SK-N-SH (cell line): ENCODE data around the gene SMPD4. TPM values are rescaled to one million over a fixed set of nuclear protein-coding genes. Genes with fewer than 3 reads are reported as not detected.
A peak's percentile ranks its signal among the peaks of the same experiment; 100 is the strongest.
"Not testable (repeated sequence)": the region's sequence is repeated elsewhere in the genome, so short reads cannot be mapped to it uniquely, and the experiment has no call there.

Source experiments
- CTCF ChIA-PET: fragments of 300-600, 350-600 bp; formaldehyde crosslinking; extraction: SDS; loops from one replicate; lab custom pipeline; 2021; lab: Yijun Ruan, JAX
- POLR2A ChIA-PET: fragments of 350-600 bp; sonication (Branson Sonifier 250); formaldehyde crosslinking; extraction: SDS; loops from one replicate; lab custom pipeline; 2020; ENCODE audit warnings: antibody characterized with exemption, inconsistent platforms; lab: Yijun Ruan, JAX
- DNase-seq: peaks from one replicate; pipeline ENCODE4 v3.0.0; 2012
- H2AFZ ChIP-seq: fragments of 200-600 bp; sonication (generic); 2 replicates; pipeline ENCODE4 v1.8.1; 2016; ENCODE audit warnings: antibody characterized with exemption, mild to moderate bottlenecking, low read depth
- H3F3A ChIP-seq: fragments of 200-600 bp; sonication (generic); replicated peaks from 2 replicates; pipeline ENCODE3; 2016; ENCODE audit warnings: antibody characterized with exemption, mild to moderate bottlenecking; ENCODE audit not compliant: insufficient read depth
- H3K27ac ChIP-seq, 2 experiments: fragments of 200-500 bp in 1 of 2; fragments of 200-600 bp in 1 of 2; sonication (Bioruptor generic) in 1 of 2; sonication (generic), shearing (Covaris generic) in 1 of 2; 2 replicates each; pipeline versions ENCODE4 v1.5.1 to v1.6.1; 2014 to 2016; ENCODE audit warnings: low read depth in 2 of 2, inconsistent platforms in 1 of 2, low read length in 1 of 2, mild to moderate bottlenecking in 1 of 2, mixed read lengths in 1 of 2
- H3K27me3 ChIP-seq: fragments of 200-600 bp; sonication (generic), shearing (Covaris generic); 2 replicates; pipeline ENCODE4 v1.6.1; 2016; ENCODE audit warnings: mixed run types; ENCODE audit not compliant: insufficient read depth
- H3K36me3 ChIP-seq, 2 experiments: fragments of 200-500 bp in 1 of 2; fragments of 200-600 bp in 1 of 2; sonication (Bioruptor generic) in 1 of 2; sonication (generic) in 1 of 2; replicated peaks in 1 of 2; 2 replicates each; pipeline versions ENCODE3 to v1.5.1; 2014 to 2016; ENCODE audit warnings: low read length in 1 of 2, mild to moderate bottlenecking in 1 of 2; ENCODE audit not compliant: insufficient read depth in 2 of 2, control insufficient read depth in 1 of 2
- H3K4me1 ChIP-seq, 2 experiments: fragments of 200-500 bp in 1 of 2; fragments of 200-600 bp in 1 of 2; sonication (Bioruptor generic) in 1 of 2; sonication (generic), shearing (Covaris generic) in 1 of 2; 2 replicates each; pipeline versions ENCODE4 v1.5.1 to v1.6.1; 2014 to 2016; ENCODE audit warnings: low read depth in 1 of 2, low read length in 1 of 2, mixed run types in 1 of 2; ENCODE audit not compliant: insufficient read depth in 2 of 2, control insufficient read depth in 1 of 2
- H3K4me2 ChIP-seq: fragments of 200-600 bp; sonication (generic), shearing (Covaris generic); 2 replicates; pipeline ENCODE4 v1.6.1; 2017; ENCODE audit warnings: mixed run types
- H3K4me3 ChIP-seq, 2 experiments: fragments of 200-500 bp in 1 of 2; fragments of 200-600 bp in 1 of 2; sonication (Bioruptor generic) in 1 of 2; sonication (generic), shearing (Covaris generic) in 1 of 2; 2 replicates each; pipeline versions ENCODE4 v1.5.1 to v1.8.1; 2014 to 2016; ENCODE audit warnings: low read depth in 2 of 2, inconsistent platforms in 1 of 2, low read length in 1 of 2, mild to moderate bottlenecking in 1 of 2, mixed read lengths in 1 of 2, moderate library complexity in 1 of 2
- H3K79me2 ChIP-seq: fragments of 200-600 bp; sonication (generic); 2 replicates; pipeline ENCODE4 v1.8.1; 2017; ENCODE audit warnings: mild to moderate bottlenecking; ENCODE audit not compliant: insufficient read depth
- H3K9ac ChIP-seq: fragments of 200-600 bp; sonication (generic); 2 replicates; pipeline ENCODE4 v1.6.1; 2017; ENCODE audit warnings: mixed run types
- H3K9me2 ChIP-seq: fragments of 200-600 bp; sonication (generic); 2 replicates; pipeline ENCODE4 v1.6.1; 2017; ENCODE audit warnings: mixed run types
- H3K9me3 ChIP-seq: fragments of 200-600 bp; sonication (generic); 2 replicates; pipeline ENCODE4 v1.6.1; 2017; ENCODE audit warnings: mixed run types, mild to moderate bottlenecking, moderate library complexity
- H4K20me1 ChIP-seq: fragments of 200-600 bp; sonication (generic); 2 replicates; pipeline ENCODE4 v1.6.1; 2017; ENCODE audit warnings: mild to moderate bottlenecking, mixed run types; ENCODE audit not compliant: insufficient read depth
- CHD2 ChIP-seq: fragments of 150-350 bp; IDR thresholded peaks from 2 replicates; pipeline ENCODE4 v1.6.1; 2018; ENCODE audit warnings: low read length; ENCODE audit not compliant: partially characterized antibody
- RFX5 ChIP-seq: IDR thresholded peaks from 2 replicates; pipeline ENCODE4 v1.6.1; 2012; ENCODE audit warnings: mild to moderate bottlenecking, improper control_type of control experiment, low read length
- WGBS: methylation state at CpG from one replicate; pipeline ENCODE4 v1.1.6; 2017; ENCODE audit warnings: low lambda C conversion rate; 5-methylcytosine and 5-hydroxymethylcytosine counted together
- polyA plus RNA-seq, 3 experiments: library from polyadenylated mRNA; depleted of rRNA; stranded (reverse); fragments of >200 nt; gene quantifications; 2 replicates each; pipeline ENCODE4 v1.2.3, GENCODE V29; 2012

The SMPD4 gene
- polyA plus RNA-seq, 1 of the 3 experiments (the other 2 are of a cell fraction): 43.0 TPM

DNA sequence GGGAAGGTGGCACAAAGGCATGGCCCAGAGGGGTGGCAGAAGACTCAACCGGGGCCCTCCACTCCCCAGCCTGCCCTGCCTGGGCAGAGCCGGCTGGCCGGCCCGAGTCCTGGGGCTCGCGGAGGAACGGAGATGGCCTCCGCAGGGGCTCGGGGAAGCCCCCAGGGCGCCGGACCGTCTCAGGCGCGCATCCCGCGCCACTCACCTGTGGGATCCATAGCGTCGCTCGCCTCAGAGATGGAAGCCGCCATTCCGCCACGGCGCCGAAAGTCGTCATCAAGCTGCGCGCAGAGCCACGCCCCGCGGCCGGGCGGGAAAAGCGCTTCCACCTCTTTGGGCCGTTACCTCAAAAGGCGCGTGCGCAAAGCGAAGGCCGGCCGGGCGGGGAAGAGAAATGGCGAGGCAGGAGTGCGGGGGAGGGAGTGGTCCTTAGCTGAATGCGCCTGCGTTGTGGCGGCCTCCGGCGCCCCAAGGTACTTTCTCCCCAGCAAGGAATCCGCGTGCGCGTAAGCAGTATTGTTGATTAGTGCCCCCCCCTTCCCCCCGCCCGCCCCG lies at the start of gene SMPD4 (continued):
- TF ChIP-seq CHD2 (peak; percentile 19), RFX5 (0 out of 2 replicates have a peak, but pooled peaks have one; percentile 17)
- TF ChIP-seq, all 33 proteins: peak for 10

DNA sequence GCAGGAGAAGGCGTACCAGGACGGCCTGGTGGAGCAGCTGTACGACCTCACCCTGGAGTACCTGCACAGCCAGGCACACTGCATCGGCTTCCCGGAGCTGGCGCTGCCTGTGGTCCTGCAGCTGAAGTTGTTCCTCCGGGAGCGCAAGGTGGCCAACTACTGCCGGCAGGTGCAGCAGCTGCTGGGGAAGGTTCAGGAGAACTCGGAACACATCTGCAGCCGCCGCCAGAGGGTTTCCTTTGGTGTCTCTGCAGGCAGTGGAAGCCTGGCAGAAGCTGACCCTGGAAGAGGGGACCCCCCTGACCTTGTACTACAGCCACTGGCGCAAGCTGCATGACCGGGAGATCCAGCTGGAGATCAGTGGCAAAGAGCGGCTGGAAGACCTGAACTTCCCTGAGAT lies 49.5 kb upstream of the SMPD4 start:
- DNase-seq, H3F3A ChIP-seq, H3K4me3 ChIP-seq, H3K9me2 ChIP-seq, H3K4me1 ChIP-seq, H4K20me1 ChIP-seq, H3K27ac ChIP-seq, H3K27me3 ChIP-seq, CTCF ChIA-PET, H3K36me3 ChIP-seq, POLR2A ChIA-PET, H3K4me2 ChIP-seq, H3K79me2 ChIP-seq, H3K9ac ChIP-seq, H3K9me3 ChIP-seq, H2AFZ ChIP-seq: not testable (repeated sequence)
- WGBS: 60% methylated on average over 4 of the region's 15 CpGs

GRCh38 chr2:130230376-130230775 lies 49.0 kb upstream of the SMPD4 start:
- POLR2A ChIA-PET, H3K9me3 ChIP-seq, H3K4me3 ChIP-seq, H3K27ac ChIP-seq, DNase-seq, H3F3A ChIP-seq, H2AFZ ChIP-seq, H3K4me1 ChIP-seq, H3K36me3 ChIP-seq, H3K4me2 ChIP-seq, H4K20me1 ChIP-seq, H3K9me2 ChIP-seq, H3K79me2 ChIP-seq, CTCF ChIA-PET, H3K9ac ChIP-seq, H3K27me3 ChIP-seq: not testable (repeated sequence)
- 80% methylated on average over 9 of the region's 18 CpGs for WGBS

GRCh38 chr2:130229161-130229510 lies 47.7 kb upstream of the SMPD4 start:
- CTCF ChIA-PET, H3K36me3 ChIP-seq, H2AFZ ChIP-seq, H3K4me3 ChIP-seq, H3K79me2 ChIP-seq, H3K9ac ChIP-seq, DNase-seq, POLR2A ChIA-PET, H3K9me2 ChIP-seq, H3K27ac ChIP-seq, H3F3A ChIP-seq, H3K4me2 ChIP-seq, H3K27me3 ChIP-seq, H3K4me1 ChIP-seq, H3K9me3 ChIP-seq, H4K20me1 ChIP-seq: not testable (repeated sequence)
- WGBS: 92% methylated on average over 35 of the region's 48 CpGs

DNA sequence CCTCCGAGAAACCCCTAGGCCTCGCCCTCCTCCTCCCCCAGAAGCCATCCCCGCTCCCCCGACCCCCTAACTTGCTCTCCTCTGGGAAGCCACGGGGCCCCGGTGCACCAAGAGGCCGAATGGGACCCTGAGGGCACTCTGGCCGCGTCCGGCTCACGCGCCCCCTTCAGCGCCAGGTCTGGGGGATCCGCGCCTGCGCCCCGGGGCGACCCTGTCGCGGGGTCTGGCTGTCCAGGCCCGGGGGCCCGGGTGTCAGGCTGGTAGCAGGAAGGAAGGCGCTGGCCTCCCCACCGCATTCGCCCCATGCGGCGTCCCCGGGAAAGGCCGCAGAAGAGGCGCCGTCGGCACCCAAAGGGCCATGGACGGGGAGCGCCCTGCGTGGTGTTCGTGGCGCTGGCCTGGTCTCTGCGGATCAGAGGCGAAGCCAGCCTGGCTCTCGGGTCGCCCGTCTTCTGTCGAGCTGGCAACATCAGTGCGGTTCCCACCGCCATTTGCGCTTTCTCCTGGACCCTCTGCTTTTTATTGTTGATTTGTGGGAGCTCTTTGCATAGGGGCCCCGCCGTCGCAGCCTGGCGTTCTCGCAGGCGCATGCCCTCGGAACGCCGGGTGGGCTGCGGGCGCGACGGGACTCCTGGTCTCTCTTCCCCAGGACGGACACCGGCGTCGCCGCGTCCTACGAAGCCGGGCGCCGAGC lies 47.2 kb upstream of the SMPD4 start:
- H3F3A ChIP-seq, H3K9ac ChIP-seq, H3K79me2 ChIP-seq, DNase-seq, H4K20me1 ChIP-seq, H3K9me2 ChIP-seq, H3K36me3 ChIP-seq, H3K4me2 ChIP-seq, H3K4me3 ChIP-seq, H3K27ac ChIP-seq, CTCF ChIA-PET, H3K4me1 ChIP-seq, H2AFZ ChIP-seq, POLR2A ChIA-PET, H3K27me3 ChIP-seq, H3K9me3 ChIP-seq: not testable (repeated sequence)
- 87% methylated on average over 46 of the region's 69 CpGs for WGBS

- H3K4me1 ChIP-seq, DNase-seq, H3K9me2 ChIP-seq, H3K4me2 ChIP-seq, CTCF ChIA-PET, POLR2A ChIA-PET, H3K4me3 ChIP-seq, H4K20me1 ChIP-seq, H3K27ac ChIP-seq, H3K9me3 ChIP-seq, H2AFZ ChIP-seq, H3F3A ChIP-seq, H3K9ac ChIP-seq, H3K27me3 ChIP-seq, H3K36me3 ChIP-seq, H3K79me2 ChIP-seq: not testable (repeated sequence)
- 80% methylated on average over 20 of the region's 21 CpGs for WGBS
These were observed 46.6 kb upstream of the SMPD4 start for GRCh38 chr2:130228005-130228404.

DNA sequence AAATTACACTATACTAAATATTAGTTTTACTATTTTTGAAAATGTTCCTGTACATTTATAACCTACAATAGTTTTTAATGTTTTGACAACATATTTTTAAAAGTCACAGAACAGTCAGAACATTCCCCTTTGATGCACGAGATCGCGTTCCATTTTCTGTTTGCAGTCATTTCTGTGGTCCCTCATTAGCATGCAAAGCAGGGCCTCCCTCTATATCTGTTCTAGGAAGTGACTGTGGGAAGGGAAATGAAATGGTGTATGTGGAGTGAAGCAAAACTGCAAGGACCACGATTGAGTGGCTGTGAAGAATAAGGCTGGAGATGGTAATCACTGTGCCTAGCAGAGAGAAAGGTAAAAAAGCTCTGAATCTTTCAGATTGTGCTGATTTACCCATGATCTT lies 41.1 kb upstream of the SMPD4 start:
- H3K9me3 ChIP-seq, H3K4me2 ChIP-seq, H3K4me3 ChIP-seq, H3K27ac ChIP-seq, H3K79me2 ChIP-seq, CTCF ChIA-PET, H3F3A ChIP-seq, POLR2A ChIA-PET, DNase-seq, H4K20me1 ChIP-seq, H3K9me2 ChIP-seq, H2AFZ ChIP-seq, H3K27me3 ChIP-seq, H3K9ac ChIP-seq, H3K36me3 ChIP-seq, H3K4me1 ChIP-seq: not testable (repeated sequence)
- 43% methylated on average over 4 of the region's 4 CpGs for WGBS
